MG63 (cell line): Measurements from ENCODE around the gene ZNF319. TPM values are rescaled to one million over a fixed set of nuclear protein-coding genes. Genes with fewer than 3 reads are reported as not detected.
A peak's percentile ranks its signal among the peaks of the same experiment; 100 is the strongest.
"Not testable (repeated sequence)": the region's sequence is repeated elsewhere in the genome, so short reads cannot be mapped to it uniquely, and the experiment has no call there.

Source experiments
- DNase-seq: peaks from one replicate; pipeline ENCODE4 v3.0.0-alpha.2; 2020
- H3K27me3 ChIP-seq: fragments of 250-450 bp; sonication (Bioruptor Pico); 2 replicates; pipeline ENCODE4 v1.5.1; 2020; ENCODE audit warnings: mild to moderate bottlenecking, moderate library complexity
- H3K36me3 ChIP-seq: fragments of 250-450 bp; sonication (Bioruptor Pico); 2 replicates; pipeline ENCODE4 v1.5.1; 2020; ENCODE audit warnings: mild to moderate bottlenecking, moderate library complexity
- H3K4me3 ChIP-seq: fragments of 250-450 bp; sonication (Bioruptor Pico); 2 replicates; pipeline ENCODE4 v1.5.1; 2020; ENCODE audit warnings: mild to moderate bottlenecking, moderate library complexity
- H3K9me3 ChIP-seq: fragments of 250-450 bp; sonication (Bioruptor Pico); 2 replicates; pipeline ENCODE4 v1.5.1; 2020; ENCODE audit warnings: mild to moderate bottlenecking, moderate library complexity
- total RNA-seq: library from RNA; depleted of rRNA; stranded (reverse); fragments of >200 nt; shearing (Covaris generic); gene quantifications from 2 replicates; pipeline ENCODE4 v1.2.3, GENCODE V29; 2014; ENCODE audit warnings: low replicate concordance

Gene ZNF319
- total RNA-seq, 1 experiment from 2014 or later = 15.5 TPM

- peaks cover 47% of the 10 kb centered on the region for H3K36me3 ChIP-seq
- no peaks in the 10 kb centered on the region for H3K27me3 ChIP-seq
- no peak for DNase-seq
- no peak overlapping the region for H3K4me3 ChIP-seq
- peaks cover 5% of the 10 kb centered on the region; the same call in 1 of the 2 replicates for H3K9me3 ChIP-seq
These were observed 10.4 kb upstream of the ZNF319 start for GRCh38 chr16:58010886-58011285.

DNA sequence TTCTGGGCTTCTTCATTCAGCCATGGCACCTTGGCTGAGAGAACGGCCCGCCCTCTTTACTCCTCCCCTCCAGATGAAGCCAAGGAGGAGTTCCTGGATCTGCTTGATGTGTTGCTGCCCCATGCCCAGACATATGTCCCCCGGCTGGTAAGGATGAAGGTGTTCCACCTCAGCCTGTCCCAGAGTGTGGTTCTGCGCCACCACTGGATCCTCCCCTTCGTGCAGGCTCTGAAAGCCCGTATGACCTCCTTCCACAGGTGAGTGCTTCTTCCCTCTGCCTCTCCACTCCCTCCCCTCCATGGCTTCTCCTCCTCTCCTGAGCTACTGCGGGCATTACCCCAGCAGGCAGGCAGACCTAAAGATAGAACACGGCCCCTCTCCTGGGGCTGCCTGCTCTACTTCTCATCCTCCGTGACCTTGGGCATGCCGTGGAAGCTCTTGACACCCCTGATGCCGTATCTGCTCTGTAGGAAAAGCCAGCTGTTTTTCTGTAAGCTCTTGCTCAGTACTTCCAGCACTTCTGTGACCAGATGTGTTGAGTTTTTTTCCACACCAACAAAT is 9.5 kb upstream of the ZNF319 start:
- no peak for DNase-seq
- Histone ChIP-seq H3K9me3 (peaks cover 5% of the 10 kb centered on the region; the same call in 1 of the 2 replicates), H3K27me3 (no peaks in the 10 kb centered on the region), H3K36me3 (peaks cover 48% of the 10 kb centered on the region), H3K4me3 (no peak overlapping the region)

DNA sequence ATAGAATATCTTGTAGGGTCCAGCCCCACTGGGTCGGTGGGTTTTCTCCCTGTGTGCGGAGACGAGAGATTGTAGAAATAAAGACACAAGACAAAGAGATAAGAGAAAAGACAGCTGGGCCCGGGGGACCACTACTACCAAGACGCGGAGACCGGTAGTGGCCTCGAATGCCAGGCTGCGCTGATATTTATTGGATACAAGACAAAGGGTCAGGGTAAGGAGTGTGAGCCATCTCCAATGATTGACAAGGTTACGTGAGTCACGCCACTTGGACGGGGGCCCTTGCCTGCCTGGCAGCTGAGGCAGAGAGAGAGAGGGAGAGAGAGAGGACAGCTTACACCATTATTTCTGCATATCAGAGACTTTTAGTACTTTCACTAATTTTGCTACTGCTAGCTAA is 4.3 kb upstream of the ZNF319 start:
- H3K27me3 ChIP-seq, H3K9me3 ChIP-seq, H3K4me3 ChIP-seq: not testable (repeated sequence)
- H3K36me3 ChIP-seq = peaks cover 40% of the 10 kb centered on the region
- peak; percentile 96 for DNase-seq

GRCh38 chr16:58002936-58003335 is 2.5 kb upstream of the ZNF319 start:
- H3K9me3 ChIP-seq = peaks cover 3% of the 10 kb centered on the region; the same call in 1 of the 2 replicates
- no peak for DNase-seq
- no peak overlapping the region for H3K4me3 ChIP-seq
- peaks cover 45% of the 10 kb centered on the region for H3K36me3 ChIP-seq
- H3K27me3 ChIP-seq = no peaks in the 10 kb centered on the region

DNA sequence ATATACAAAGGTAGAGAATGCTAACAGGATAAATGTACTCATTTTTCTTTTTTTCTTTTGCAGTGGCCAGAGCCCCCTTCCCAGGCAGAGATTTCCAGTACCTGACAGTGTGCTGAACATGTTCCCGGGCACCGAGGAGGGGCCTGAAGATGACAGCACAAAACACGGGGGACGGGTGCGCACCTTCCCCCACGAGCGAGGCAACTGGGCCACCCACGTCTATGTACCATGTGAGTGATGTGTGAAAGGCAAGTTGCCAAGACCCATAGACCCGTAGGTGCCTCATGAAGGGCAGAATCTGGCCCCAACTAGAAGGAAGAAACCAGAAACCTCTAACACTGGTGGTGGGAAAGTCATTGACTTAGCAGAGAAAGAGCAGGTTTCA is 1.9 kb upstream of the ZNF319 start:
- DNase-seq = no peak
- Histone ChIP-seq H3K4me3 (no peak overlapping the region), H3K36me3 (peaks cover 47% of the 10 kb centered on the region), H3K9me3 (peaks cover 3% of the 10 kb centered on the region; the same call in 1 of the 2 replicates), H3K27me3 (no peaks in the 10 kb centered on the region)

GRCh38 chr16:58001781-58002415 is 1.4 kb upstream of the ZNF319 start:
- no peaks in the 10 kb centered on the region for H3K27me3 ChIP-seq
- DNase-seq = no peak
- peaks cover 47% of the 10 kb centered on the region for H3K36me3 ChIP-seq
- peaks cover 3% of the 10 kb centered on the region; the same call in 1 of the 2 replicates for H3K9me3 ChIP-seq
- peak overlapping the region; percentile 99 for H3K4me3 ChIP-seq

DNA sequence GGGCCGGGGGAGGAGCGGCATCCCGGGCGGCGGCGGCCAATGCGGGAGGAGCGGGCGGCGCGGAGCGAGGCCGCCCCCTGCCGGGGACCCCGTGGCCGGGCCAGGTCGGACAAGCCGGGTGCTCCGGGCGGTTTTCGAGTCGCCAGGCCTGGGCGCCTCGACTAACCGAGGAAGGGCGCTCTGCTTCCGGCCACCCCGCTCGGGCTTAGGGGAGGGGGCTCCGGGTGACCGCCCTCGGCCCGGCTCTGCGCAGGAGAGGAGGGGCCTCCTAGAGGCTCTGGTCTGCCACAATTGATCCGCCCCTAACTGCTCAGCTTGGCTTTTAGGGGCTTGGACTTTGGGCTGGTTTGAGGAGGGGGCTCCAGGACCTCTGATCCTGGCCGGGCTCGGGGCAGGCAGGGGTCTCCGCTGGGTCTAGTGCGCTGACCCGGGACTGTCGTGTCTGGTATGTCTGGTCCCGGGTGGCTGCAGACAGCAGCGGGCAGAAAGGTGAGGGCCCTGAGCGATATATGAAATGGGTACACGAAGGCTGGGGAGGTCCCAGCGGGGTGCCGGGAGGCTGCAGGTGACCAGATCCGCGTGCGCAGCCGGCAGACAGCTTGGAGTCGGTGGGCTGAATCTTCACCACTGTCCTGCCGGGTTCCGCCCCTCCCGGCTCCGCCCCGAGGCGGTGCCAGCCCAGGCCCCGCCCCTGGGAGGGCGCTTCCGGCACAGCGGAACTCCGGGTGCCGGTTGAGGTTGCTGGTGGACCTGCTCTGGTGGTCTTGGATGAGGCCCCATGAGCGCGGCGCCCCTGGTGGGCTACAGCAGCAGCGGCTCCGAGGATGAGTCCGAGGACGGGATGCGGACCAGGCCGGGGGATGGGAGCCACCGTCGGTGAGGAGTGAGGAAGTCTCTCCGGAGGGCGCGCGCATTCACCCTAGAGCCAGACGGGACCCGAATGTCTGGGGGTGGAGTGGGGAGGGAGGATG is 519 bp upstream of the ZNF319 start, which contains the start of gene USB1:
Gene USB1 (plus strand): TSS at position 702 of the 971 bp plus-strand sequence. CDS start 77 bp downstream, at position 779.
- peak; percentile 94 for DNase-seq
- Histone ChIP-seq H3K4me3 (peak within 1 kb of the TSS; percentile 99), H3K36me3 (peaks cover 49% of the 10 kb centered on the region), H3K9me3 (no peaks in the 10 kb centered on the region), H3K27me3 (no peaks in the 10 kb centered on the region)

GRCh38 chr16:57999366-57999970 is 1.0 kb downstream of the ZNF319 start:
- H3K9me3 ChIP-seq = no peaks in the 10 kb centered on the region
- H3K4me3 ChIP-seq = peak overlapping the region; percentile 99
- no peaks in the 10 kb centered on the region for H3K27me3 ChIP-seq
- DNase-seq = no peak
- peaks cover 54% of the 10 kb centered on the region for H3K36me3 ChIP-seq

- peak overlapping the region; percentile 99 for H3K4me3 ChIP-seq
- no peak for DNase-seq
- peaks cover 56% of the 10 kb centered on the region for H3K36me3 ChIP-seq
- no peaks in the 10 kb centered on the region for H3K9me3 ChIP-seq
- no peaks in the 10 kb centered on the region for H3K27me3 ChIP-seq
These were observed 1.5 kb downstream of the ZNF319 start for GRCh38 chr16:57998992-57999365.

- Histone ChIP-seq H3K4me3 (no peak overlapping the region), H3K27me3 (no peaks in the 10 kb centered on the region), H3K36me3 (peaks cover 60% of the 10 kb centered on the region), H3K9me3 (no peaks in the 10 kb centered on the region)
- no peak for DNase-seq
These were observed 2.0 kb downstream of the ZNF319 start for GRCh38 chr16:57998486-57998885.

DNA sequence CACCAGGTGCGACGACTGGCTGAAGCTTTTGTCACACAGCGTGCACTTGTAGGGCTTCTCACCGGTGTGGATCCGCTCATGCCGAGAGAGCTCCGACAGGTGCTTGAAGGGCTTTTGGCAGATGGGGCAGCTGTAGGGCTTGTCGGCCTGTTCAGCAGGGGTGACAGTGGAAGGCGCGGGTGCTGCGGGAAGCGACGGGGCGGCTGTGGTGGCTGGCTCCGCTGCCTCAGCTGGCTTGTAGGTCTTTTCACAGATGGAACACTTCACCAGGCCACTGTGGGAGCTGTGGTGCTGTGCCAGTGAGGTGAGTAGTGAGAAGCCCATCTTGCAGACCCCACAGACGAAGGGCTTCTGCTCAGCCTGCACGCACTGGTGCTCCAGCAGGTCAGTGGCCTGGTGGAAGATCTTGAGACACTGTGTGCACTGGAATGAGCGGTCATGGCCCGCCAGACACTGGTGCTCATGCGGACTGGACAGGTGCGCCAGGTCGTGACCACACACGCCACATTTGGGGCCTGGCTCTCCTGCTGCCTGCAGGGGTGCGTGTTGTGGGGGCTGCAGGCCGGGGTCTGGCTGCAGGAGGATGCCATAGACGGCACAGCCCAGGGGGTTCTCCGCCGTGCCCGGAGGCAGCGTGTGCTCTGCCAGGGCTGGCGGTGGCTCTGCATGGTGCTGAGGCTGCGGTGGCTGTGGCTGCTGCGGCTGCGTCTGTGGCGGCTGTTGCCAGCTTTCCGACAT is 2.8 kb downstream of the ZNF319 start:
- Histone ChIP-seq H3K9me3 (no peaks in the 10 kb centered on the region), H3K27me3 (no peaks in the 10 kb centered on the region), H3K4me3 (no peak overlapping the region), H3K36me3 (peaks cover 53% of the 10 kb centered on the region)
- DNase-seq = no peak

DNA sequence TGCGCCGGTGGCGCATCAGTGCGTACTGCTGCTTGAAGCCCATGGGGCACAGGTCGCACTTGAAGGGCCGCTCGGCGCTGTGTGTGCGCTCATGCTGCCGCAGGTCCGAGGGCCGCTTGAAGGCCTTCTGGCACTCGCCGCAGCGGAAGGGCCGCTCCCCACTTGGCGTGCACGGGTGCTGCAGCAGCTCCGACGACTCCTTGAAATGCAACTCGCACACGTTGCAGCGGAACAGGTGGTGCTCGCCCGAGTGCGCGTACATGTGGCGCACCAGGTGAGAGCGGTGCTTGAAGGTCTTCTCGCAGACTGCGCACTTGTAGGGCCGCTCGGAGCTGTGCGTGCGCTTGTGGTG is 3.3 kb downstream of the ZNF319 start:
- Histone ChIP-seq H3K9me3 (no peaks in the 10 kb centered on the region), H3K36me3 (peaks cover 50% of the 10 kb centered on the region), H3K4me3 (no peak overlapping the region), H3K27me3 (no peaks in the 10 kb centered on the region)
- DNase-seq = no peak

DNA sequence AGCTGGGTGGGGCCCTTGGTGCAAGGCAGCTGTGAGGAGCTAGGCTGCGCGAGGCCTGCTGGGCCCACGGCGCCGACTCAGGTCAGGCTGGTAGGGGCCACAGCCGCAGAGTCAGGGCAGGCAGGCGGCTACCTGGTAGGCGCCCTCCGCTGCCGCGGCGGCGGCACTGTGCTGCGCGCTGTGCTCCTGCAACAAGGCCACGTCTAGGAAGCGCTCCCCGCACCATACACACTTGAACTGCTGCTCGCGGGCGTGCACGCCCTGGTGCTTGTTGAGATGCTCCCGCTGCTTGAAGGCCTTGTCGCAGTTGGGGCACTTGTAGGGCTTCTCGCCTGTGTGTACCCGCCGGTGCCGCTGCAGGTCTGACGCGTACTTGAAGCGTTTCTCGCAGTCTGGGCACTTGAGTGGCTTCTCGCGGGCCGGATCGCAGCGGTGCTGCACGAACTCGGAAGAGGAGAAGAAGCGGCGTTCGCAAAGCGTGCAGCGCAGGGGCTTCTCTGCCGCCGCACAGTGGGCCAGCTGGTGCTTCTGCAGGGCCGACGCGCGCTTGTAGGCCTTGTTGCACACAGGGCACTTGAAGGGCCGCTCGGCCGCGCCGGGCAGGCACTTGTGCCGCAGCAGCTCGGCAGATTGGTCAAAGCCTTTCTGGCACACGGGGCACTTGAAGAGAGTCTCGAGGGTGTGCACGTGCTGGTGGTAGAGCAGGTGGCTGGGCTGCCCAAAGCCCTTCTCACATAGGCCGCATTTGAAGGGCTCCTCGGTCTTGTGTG is 3.9 kb downstream of the ZNF319 start:
- Histone ChIP-seq H3K27me3 (no peaks in the 10 kb centered on the region), H3K4me3 (no peak overlapping the region), H3K36me3 (peaks cover 50% of the 10 kb centered on the region), H3K9me3 (no peaks in the 10 kb centered on the region)
- no peak for DNase-seq

- no peaks in the 10 kb centered on the region for H3K27me3 ChIP-seq
- no peak overlapping the region for H3K4me3 ChIP-seq
- H3K36me3 ChIP-seq = peaks cover 50% of the 10 kb centered on the region
- DNase-seq = no peak
- H3K9me3 ChIP-seq = no peaks in the 10 kb centered on the region
These were observed 4.6 kb downstream of the ZNF319 start for GRCh38 chr16:57995721-57996405.

DNA sequence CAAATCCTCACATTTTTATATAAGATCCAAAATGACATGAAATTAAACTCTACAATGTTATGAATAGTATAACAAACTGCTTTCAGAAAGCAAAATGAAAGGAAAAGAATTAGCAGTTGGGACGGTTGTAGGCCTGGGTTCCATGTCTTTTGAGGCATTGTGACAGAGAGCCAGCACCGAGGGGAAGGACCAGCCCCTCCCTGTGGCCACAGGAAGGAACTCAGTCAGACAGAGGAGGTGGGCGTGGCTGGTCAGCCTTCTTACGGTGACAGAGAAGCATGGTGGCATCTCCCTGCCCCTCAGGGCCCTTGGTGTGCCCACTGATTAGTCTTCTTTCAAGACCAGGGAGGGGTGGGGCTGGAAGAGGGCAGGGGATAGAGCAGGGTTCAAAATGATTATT is 5.7 kb downstream of the ZNF319 start:
- H3K4me3 ChIP-seq = no peak overlapping the region
- peaks cover 50% of the 10 kb centered on the region for H3K36me3 ChIP-seq
- no peaks in the 10 kb centered on the region for H3K9me3 ChIP-seq
- no peaks in the 10 kb centered on the region for H3K27me3 ChIP-seq
- peak; percentile 64 for DNase-seq
